ENCODE measurements around the gene S100PBP.

Gene S100PBP

DNA sequence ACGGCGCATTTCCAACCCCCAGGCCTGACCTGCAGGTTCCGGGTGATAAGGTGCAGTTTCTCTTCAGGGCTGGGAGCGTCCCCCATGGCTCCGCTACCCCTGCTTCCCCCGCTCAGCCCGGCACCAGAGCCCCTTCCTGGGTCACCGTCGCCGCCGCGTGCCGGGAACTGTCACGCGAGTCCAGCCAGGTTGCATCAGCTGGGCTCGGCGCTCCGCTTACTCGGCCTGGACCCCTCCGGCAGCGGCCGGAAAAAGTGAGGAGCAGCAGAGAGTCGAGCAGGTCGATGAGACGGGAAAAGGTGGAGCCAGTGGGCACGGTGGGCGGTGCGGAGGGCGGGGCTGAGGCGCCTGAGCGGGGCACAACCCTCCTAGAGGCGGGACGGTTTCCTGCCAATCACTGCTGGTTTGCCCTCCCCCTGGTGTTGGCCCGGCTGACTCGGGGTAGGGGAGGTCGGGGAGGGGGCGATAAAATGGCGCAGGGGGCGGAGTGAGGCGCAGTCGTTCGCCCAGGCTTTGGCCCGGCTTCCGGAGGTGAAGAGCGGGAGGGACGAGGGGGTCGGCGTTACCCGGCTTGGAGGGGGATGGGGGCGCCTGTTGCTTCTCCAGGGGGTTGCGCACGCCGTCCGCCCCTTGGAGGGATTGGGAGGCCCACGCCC lies at the start of gene S100PBP, which contains the start of gene YARS1:
Gene S100PBP, plus strand, starts transcription at position 495 of the 656 bp plus-strand sequence. CDS start 8,447 bp downstream, outside the sequence.
Gene YARS1, minus strand, starts transcription at position 200 of the 656 bp plus-strand sequence. Its CDS starts 114 bp downstream, at position 86.
- H3K4me1 Mint-ChIP-seq, result peaks cover 64% of the 10 kb centered on the region
- peak; percentile 100 for DNase-seq
- CTCF ChIA-PET, result no interaction called here
- H3K9me3 Mint-ChIP-seq, result no peaks in the 10 kb centered on the region
- peak within 1 kb of the TSS; percentile 93 for H3K27ac Mint-ChIP-seq
- no peaks in the 10 kb centered on the region for H3K27me3 Mint-ChIP-seq
- peaks cover 47% of the 10 kb centered on the region for H3K36me3 Mint-ChIP-seq
- H3K4me3 Mint-ChIP-seq, result peak within 1 kb of the TSS; percentile 99

DNA sequence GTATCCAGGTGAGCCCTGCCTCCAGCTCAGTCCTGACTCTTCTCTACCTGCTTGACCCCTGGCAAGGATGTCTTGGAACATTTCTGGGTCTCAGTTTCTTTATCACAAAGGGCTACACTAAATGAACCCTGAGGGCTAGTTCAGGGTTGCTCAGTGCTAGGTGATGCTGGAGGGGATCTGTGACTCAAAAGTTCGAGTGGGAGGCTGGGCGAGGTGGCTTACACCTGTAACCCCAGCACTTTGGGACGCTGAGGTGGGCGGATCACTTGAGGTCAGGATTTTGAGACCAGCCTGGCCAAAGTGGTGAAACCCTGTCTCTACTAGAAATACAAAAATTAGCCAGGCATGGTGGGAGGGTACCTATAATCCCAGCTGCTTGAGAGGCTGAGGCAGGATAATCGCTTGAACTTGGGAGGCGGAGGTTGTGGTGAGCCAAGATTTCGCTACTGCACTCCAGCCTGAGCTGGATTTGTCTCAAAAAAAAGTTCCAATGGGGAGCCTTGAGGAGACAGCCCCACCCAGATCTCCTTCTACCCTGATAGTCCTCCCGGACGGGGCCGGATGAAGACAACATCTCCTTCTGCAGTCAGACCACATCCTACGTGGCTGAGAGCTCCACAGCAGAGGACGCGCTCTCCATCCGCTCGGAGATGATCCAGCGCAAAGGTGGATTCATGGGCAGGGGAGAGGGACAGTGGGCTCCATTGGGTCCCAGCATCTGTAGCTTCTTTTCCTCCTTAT lies 49.2 kb upstream of the S100PBP start:
- no peak overlapping the region for H3K4me3 Mint-ChIP-seq

DNA sequence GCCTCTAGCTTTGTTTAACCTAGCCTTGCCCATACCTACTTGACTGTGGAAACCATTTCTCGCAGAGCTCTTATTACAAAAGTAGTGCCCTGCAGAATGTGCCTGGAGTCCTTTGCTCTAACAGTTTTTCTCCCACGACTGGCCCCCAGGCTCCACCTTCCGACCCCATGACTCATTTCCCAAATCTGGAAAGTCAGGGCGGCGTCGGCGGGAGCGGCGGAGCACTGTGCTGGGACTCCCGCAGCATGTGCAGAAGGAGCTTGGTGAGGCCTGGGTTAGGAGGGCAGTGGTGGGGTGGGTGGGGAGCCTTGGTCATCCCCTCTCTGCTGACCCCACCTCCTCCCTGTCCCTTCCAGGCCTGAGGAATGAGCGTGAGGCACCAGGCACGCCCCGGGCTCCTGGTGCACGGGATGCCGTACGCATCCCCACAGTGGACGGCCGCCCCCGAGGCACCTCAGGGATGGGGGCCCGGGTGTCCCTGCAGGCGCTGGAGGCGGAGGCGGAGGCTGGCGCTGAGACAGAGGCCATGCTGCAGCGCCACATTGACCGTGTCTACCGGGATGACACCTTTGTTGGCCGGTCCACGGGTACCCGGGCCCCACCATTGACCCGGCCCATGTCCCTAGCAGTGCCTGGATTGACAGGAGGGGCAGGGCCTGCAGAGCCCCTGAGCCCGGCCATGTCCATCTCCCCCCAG lies 47.8 kb upstream of the S100PBP start:
- H3K36me3 Mint-ChIP-seq, result peaks cover 3% of the 10 kb centered on the region
- H3K4me3 Mint-ChIP-seq, result no peak overlapping the region
- H3K27me3 Mint-ChIP-seq, result peaks cover 4% of the 10 kb centered on the region
- H3K27ac Mint-ChIP-seq, result no peak overlapping the region
- CTCF ChIA-PET, result interaction anchor here (10.7 kb wide), 1 partner anchor 56 kb away, joined by 204 read pairs; no protein-coding TSS in a partner anchor
- no peaks in the 10 kb centered on the region for H3K9me3 Mint-ChIP-seq
- peak; percentile 16 for DNase-seq
- peaks cover 3% of the 10 kb centered on the region for H3K4me1 Mint-ChIP-seq

More for the DNA sequence above, 49.2 kb upstream of the S100PBP start:
- Mint-ChIP-seq H3K27me3 (peaks cover 4% of the 10 kb centered on the region), H3K36me3 (no peaks in the 10 kb centered on the region), H3K4me1 (peaks cover 3% of the 10 kb centered on the region), H3K27ac (no peak overlapping the region), H3K9me3 (no peaks in the 10 kb centered on the region)
- DNase-seq, result no peak
- CTCF ChIA-PET, result interaction anchor here (10.7 kb wide), 1 partner anchor 55 kb away, joined by 204 read pairs; no protein-coding TSS in a partner anchor

DNA sequence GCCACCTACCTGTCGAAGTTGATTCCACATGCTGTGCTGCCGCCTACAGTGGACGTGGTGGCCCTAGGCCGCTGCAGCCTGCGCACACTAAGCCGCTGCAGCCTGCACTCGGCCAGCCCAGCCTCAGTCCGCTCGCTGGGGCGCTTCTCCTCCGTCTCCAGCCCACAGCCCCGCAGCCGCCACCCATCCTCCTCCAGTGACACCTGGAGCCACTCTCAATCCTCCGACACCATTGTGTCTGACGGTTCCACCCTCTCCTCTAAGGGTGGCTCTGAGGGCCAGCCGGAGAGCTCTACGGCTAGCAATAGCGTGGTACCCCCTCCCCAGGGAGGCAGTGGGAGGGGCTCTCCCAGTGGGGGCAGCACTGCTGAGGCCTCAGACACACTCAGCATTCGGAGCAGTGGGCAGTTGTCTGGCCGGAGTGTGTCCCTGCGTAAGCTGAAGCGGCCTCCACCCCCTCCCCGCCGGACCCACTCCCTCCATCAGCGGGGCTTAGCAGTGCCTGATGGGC lies 47.2 kb upstream of the S100PBP start:
- CTCF ChIA-PET, result interaction anchor here (10.7 kb wide), 1 partner anchor 57 kb away, joined by 204 read pairs; no protein-coding TSS in a partner anchor
- no peak overlapping the region for H3K4me3 Mint-ChIP-seq
- peaks cover 4% of the 10 kb centered on the region for H3K27me3 Mint-ChIP-seq
- no peaks in the 10 kb centered on the region for H3K9me3 Mint-ChIP-seq
- DNase-seq, result no peak
- peaks cover 3% of the 10 kb centered on the region for H3K4me1 Mint-ChIP-seq
- no peak overlapping the region for H3K27ac Mint-ChIP-seq
- peaks cover 8% of the 10 kb centered on the region for H3K36me3 Mint-ChIP-seq

DNA sequence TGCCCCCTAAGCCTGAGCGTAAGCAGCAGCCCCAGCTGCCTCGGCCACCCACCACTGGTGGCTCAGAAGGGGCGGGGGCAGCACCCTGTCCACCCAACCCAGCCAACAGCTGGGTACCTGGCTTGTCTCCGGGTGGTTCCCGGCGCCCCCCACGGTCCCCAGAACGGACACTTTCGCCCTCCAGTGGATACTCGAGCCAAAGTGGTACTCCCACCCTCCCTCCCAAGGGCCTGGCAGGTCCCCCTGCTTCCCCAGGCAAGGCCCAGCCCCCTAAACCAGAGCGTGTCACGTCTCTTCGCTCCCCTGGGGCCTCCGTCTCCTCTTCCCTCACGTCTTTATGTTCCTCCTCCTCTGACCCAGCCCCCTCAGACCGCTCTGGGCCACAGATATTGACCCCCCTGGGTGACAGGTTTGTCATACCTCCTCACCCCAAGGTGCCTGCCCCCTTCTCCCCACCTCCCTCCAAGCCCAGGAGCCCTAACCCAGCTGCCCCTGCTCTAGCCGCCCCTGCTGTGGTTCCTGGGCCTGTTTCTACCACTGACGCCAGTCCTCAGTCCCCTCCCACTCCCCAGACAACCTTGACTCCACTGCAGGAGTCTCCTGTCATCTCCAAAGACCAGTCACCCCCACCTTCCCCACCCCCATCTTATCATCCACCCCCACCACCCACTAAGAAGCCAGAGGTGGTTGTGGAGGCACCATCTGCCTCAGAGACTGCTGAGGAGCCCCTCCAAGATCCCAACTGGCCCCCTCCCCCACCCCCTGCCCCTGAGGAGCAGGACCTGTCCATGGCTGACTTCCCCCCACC lies 46.5 kb upstream of the S100PBP start:
- peaks cover 6% of the 10 kb centered on the region for H3K4me1 Mint-ChIP-seq

DNA sequence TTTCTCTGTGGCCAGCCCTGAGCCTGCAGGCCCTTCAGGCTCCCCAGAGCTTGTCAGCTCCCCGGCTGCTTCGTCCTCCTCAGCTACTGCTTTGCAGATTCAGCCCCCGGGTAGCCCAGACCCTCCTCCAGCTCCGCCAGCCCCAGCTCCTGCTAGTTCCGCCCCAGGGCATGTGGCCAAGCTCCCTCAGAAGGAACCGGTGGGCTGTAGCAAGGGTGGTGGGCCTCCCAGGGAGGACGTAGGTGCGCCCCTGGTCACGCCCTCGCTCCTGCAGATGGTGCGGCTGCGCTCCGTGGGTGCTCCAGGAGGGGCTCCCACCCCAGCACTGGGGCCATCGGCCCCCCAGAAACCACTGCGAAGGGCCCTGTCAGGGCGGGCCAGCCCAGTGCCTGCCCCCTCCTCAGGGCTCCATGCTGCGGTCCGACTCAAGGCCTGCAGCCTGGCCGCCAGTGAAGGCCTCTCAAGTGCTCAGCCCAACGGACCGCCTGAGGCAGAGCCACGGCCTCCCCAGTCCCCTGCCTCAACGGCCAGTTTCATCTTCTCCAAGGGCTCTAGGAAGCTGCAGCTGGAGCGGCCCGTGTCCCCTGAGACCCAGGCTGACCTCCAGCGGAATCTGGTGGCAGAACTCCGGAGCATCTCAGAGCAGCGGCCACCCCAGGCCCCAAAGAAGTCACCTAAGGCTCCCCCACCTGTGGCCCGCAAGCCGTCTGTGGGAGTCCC lies 45.7 kb upstream of the S100PBP start:
- no peak for DNase-seq
- Mint-ChIP-seq H3K9me3 (no peaks in the 10 kb centered on the region), H3K36me3 (peaks cover 19% of the 10 kb centered on the region), H3K27ac (no peak overlapping the region), H3K4me1 (peaks cover 7% of the 10 kb centered on the region), H3K27me3 (no peaks in the 10 kb centered on the region), H3K4me3 (no peak overlapping the region)
- CTCF ChIA-PET, result interaction anchor here (0.6 to 10.7 kb wide), 9 partner anchors 11 to 370 kb away, joined by 3 to 204 read pairs (median 6); no protein-coding TSS in a partner anchor

More for the DNA sequence above, 46.5 kb upstream of the S100PBP start:
- peak; percentile 18 for DNase-seq
- Mint-ChIP-seq H3K36me3 (peaks cover 14% of the 10 kb centered on the region), H3K27ac (no peak overlapping the region), H3K9me3 (no peaks in the 10 kb centered on the region), H3K4me3 (no peak overlapping the region), H3K27me3 (peaks cover 3% of the 10 kb centered on the region)
- CTCF ChIA-PET, result interaction anchor here (0.6 to 10.7 kb wide), 3 partner anchors 14 to 108 kb away, joined by 4 to 204 read pairs (median 10); no protein-coding TSS in a partner anchor

DNA sequence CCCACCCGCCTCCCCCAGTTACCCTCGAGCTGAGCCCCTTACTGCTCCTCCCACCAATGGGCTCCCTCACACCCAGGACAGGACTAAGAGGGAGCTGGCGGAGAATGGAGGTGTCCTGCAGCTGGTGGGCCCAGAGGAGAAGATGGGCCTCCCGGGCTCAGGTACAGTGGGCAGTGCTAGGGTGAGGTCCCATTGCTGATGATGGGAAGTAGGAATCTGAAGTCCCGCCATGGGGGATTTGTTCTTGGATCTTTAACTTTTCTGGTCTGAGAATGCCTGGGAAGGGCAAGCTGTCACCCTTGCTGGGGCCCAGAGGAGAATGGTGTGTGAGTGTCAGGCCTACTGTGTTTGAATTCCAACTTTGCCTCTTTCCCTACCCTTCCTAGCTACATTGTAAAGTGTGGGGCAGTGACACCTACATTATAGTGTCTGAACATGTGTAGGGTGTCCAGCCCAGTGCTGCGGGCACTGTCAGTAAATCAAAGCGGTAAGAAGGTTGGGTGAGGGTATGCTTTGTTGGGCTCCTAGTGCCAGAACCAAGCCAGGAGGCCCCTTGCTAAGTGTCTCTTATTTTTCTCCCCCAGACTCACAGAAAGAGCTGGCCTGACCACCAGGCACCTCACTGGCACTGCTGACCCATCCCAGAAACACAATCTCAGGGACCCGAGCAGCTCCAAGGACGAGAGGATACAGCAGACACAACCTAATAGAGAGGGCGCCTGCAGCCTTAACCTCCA lies 45.0 kb upstream of the S100PBP start:
- no peak overlapping the region for H3K4me3 Mint-ChIP-seq
- H3K9me3 Mint-ChIP-seq, result no peaks in the 10 kb centered on the region
- DNase-seq, result no peak
- H3K4me1 Mint-ChIP-seq, result peaks cover 7% of the 10 kb centered on the region
- peaks cover 19% of the 10 kb centered on the region for H3K36me3 Mint-ChIP-seq
- CTCF ChIA-PET, result interaction anchor here (0.6 to 10.7 kb wide), 19 partner anchors 9 to 371 kb away, joined by 3 to 204 read pairs (median 6); no protein-coding TSS in a partner anchor
- H3K27me3 Mint-ChIP-seq, result no peaks in the 10 kb centered on the region
- peak overlapping the region; percentile 55 for H3K27ac Mint-ChIP-seq

DNA sequence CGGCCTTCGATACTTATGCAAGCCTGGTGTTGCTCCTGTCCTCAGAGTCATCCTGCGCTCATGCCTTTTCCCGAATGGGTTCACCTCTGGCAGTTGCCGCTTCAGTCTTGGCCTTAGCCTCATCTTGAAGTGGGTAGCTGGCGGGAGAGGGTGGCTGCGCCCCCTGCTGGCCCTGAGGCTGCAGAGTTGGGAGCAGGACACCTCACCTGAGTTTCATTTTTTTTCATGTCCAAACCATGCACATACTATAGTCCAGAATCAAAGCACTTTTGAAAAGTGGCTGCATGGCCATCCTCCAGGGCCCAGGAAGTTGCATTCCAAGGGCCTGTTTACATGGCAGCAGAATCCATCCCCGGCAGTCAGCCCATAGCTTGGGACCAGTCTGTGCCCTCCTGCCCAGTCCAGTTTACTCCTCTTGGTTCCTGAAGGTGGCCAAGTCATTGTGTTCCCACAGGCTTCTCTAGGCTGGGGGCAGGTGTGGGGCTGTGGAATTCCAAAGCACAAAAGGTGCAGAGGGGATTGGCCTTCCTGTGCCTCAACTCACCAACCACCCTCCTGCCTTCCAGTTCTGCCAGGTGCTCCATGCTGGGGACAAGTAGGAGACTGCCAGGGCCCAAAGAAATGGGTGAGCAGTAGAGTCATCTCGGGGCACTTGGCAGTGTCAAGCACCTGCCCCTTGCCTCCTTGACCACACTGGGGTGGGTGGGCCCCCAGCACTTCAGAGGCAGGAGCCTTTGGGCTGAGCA lies 44.3 kb upstream of the S100PBP start:
- Mint-ChIP-seq H3K36me3 (peaks cover 26% of the 10 kb centered on the region), H3K27me3 (no peaks in the 10 kb centered on the region), H3K4me3 (no peak overlapping the region), H3K4me1 (peaks cover 7% of the 10 kb centered on the region), H3K27ac (no peak overlapping the region), H3K9me3 (no peaks in the 10 kb centered on the region)
- CTCF ChIA-PET, result interaction anchor here (0.6 to 10.7 kb wide), 25 partner anchors 8 to 372 kb away, joined by 3 to 204 read pairs (median 5); no protein-coding TSS in a partner anchor
- DNase-seq, result peak; percentile 85

DNA sequence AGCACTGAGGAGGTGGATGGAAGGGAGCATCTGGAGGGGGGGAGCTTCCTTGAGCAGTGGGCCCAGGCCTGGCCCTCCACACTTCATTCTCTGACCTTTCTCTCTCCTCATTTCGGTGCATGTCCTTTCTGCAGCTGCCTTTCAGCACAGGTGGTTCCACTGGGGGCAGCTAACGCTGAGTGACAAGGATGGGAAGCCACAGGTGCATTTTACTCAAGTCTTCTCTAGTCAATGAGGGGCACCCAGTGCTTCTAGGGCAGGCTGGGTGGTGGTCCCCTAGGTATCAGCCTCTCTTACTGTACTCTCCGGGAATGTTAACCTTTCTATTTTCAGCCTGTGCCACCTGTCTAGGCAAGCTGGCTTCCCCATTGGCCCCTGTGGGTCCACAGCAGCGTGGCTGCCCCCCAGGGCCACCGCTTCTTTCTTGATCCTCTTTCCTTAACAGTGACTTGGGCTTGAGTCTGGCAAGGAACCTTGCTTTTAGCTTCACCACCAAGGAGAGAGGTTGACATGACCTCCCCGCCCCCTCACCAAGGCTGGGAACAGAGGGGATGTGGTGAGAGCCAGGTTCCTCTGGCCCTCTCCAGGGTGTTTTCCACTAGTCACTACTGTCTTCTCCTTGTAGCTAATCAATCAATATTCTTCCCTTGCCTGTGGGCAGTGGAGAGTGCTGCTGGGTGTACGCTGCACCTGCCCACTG lies 43.5 kb upstream of the S100PBP start:
- CTCF ChIA-PET, result interaction anchor here (0.7 to 10.7 kb wide), 18 partner anchors 7 to 373 kb away, joined by 3 to 204 read pairs (median 6); no protein-coding TSS in a partner anchor
- H3K4me3 Mint-ChIP-seq, result no peak overlapping the region

DNA sequence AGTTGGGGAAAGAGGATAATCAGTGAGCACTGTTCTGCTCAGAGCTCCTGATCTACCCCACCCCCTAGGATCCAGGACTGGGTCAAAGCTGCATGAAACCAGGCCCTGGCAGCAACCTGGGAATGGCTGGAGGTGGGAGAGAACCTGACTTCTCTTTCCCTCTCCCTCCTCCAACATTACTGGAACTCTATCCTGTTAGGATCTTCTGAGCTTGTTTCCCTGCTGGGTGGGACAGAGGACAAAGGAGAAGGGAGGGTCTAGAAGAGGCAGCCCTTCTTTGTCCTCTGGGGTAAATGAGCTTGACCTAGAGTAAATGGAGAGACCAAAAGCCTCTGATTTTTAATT lies 43.0 kb upstream of the S100PBP start:
- H3K9me3 Mint-ChIP-seq, result no peaks in the 10 kb centered on the region
- H3K36me3 Mint-ChIP-seq, result peaks cover 32% of the 10 kb centered on the region
- H3K4me1 Mint-ChIP-seq, result peaks cover 7% of the 10 kb centered on the region
- no peak for DNase-seq
- CTCF ChIA-PET, result interaction anchor here (0.8 to 10.7 kb wide), 7 partner anchors 9 to 254 kb away, joined by 4 to 204 read pairs (median 5); no protein-coding TSS in a partner anchor
- H3K4me3 Mint-ChIP-seq, result no peak overlapping the region
- peak overlapping the region; percentile 43 for H3K27ac Mint-ChIP-seq
- no peaks in the 10 kb centered on the region for H3K27me3 Mint-ChIP-seq

More for the DNA sequence above, 43.5 kb upstream of the S100PBP start:
- H3K27me3 Mint-ChIP-seq, result no peaks in the 10 kb centered on the region
- DNase-seq, result no peak
- peaks cover 7% of the 10 kb centered on the region for H3K4me1 Mint-ChIP-seq
- peak overlapping the region; percentile 43 for H3K27ac Mint-ChIP-seq
- H3K9me3 Mint-ChIP-seq, result no peaks in the 10 kb centered on the region
- H3K36me3 Mint-ChIP-seq, result peaks cover 31% of the 10 kb centered on the region

All from activated naive CD4-positive, alpha-beta T cell treated with anti-CD3 and anti-CD28 coated beads, Interleukin-2, amount 10 ng/mL, durations not matched to agents 7 days and 5 days (primary cell).